A673 (cell line): ENCODE results near the gene ULK4.

Experiments
- EZH2 ChIP-seq: fragments of 200-600 bp; sonication (generic); IDR thresholded peaks from 2 replicates; pipeline ENCODE4 v1.6.1; 2017; ENCODE audit warnings: borderline replicate concordance, low read depth, mild to moderate bottlenecking, mixed read lengths, antibody characterized with exemption, low read length; ENCODE audit not compliant: poor library complexity, severe bottlenecking
- TF ChIP-seq, protein P1 (sequence below): fragments of 300-800, 200-600 bp; sonication (generic); conservative IDR thresholded peaks from 2 replicates; pipeline ENCODE4 v1.5.1; 2017; ENCODE audit warnings: low read depth, mild to moderate bottlenecking, antibody characterized with exemption, low read length, moderate library complexity, mixed read lengths

DNA sequence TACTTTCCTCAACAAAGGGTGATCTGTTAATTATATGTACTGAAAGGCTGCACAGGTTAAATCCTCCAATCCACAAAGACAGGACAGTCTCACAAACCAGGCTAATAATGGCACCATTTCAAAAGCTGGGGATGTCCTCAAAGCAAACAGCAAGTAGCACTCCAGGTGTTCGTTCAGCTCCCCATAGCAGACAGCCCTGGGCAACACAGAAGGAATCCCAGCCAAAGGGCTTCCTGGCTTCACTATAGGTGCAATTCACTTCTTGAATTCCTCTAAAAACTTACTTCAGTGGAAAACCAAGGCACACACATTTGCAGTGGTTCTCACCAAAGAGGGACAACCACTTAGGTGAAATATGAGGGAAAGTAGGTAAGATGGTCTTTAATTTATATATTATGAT, 595.9 kb downstream of the ULK4 start:
- TF ChIP-seq EZH2: no peak
- TF ChIP-seq, protein P1, sequence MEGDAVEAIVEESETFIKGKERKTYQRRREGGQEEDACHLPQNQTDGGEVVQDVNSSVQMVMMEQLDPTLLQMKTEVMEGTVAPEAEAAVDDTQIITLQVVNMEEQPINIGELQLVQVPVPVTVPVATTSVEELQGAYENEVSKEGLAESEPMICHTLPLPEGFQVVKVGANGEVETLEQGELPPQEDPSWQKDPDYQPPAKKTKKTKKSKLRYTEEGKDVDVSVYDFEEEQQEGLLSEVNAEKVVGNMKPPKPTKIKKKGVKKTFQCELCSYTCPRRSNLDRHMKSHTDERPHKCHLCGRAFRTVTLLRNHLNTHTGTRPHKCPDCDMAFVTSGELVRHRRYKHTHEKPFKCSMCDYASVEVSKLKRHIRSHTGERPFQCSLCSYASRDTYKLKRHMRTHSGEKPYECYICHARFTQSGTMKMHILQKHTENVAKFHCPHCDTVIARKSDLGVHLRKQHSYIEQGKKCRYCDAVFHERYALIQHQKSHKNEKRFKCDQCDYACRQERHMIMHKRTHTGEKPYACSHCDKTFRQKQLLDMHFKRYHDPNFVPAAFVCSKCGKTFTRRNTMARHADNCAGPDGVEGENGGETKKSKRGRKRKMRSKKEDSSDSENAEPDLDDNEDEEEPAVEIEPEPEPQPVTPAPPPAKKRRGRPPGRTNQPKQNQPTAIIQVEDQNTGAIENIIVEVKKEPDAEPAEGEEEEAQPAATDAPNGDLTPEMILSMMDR: no peak
